Activated CD4-positive, alpha-beta T cell treated with anti-CD3 and anti-CD28 coated beads, Interleukin-2, amount 50 U/mL, for 48 hours (primary cell): ENCODE results near the gene SLIT1.

ENCODE experiments used
- DNase-seq, 2 experiments: peaks; one replicate each; pipeline ENCODE4 v3.0.0-alpha.2; 2020

The SLIT1 gene

GRCh38 chr10:97200616-97201015, 14.9 kb upstream of the SLIT1 start:
- no peak for DNase-seq

- DNase-seq: no peak
These were observed 13.4 kb upstream of the SLIT1 start for GRCh38 chr10:97199152-97199551.

GRCh38 chr10:97197030-97197500, 11.3 kb upstream of the SLIT1 start:
- no peak for DNase-seq

- peak; percentile 69 for DNase-seq
These were observed 10.7 kb upstream of the SLIT1 start for GRCh38 chr10:97196223-97197029.

GRCh38 chr10:97195706-97196222, 10.0 kb upstream of the SLIT1 start:
- no peak for DNase-seq

- no peak for DNase-seq
These were observed 7.2 kb upstream of the SLIT1 start for GRCh38 chr10:97192952-97193435.

GRCh38 chr10:97190450-97190849, 4.7 kb upstream of the SLIT1 start:
- DNase-seq: no peak

GRCh38 chr10:97188261-97188711, 2.5 kb upstream of the SLIT1 start:
- no peak for DNase-seq

- no peak for DNase-seq
These were observed 1.2 kb upstream of the SLIT1 start for GRCh38 chr10:97186911-97187310.

- no peak for DNase-seq
These were observed 811 bp downstream of the SLIT1 start for GRCh38 chr10:97184971-97185325.

- no peak for DNase-seq
These were observed 2.4 kb downstream of the SLIT1 start for GRCh38 chr10:97183314-97183713.

- DNase-seq: no peak
These were observed 3.3 kb downstream of the SLIT1 start for GRCh38 chr10:97182288-97182990.

GRCh38 chr10:97180986-97181385, 4.8 kb downstream of the SLIT1 start:
- no peak for DNase-seq

- DNase-seq: no peak
These were observed 5.4 kb downstream of the SLIT1 start for GRCh38 chr10:97180363-97180755.

GRCh38 chr10:97179731-97180362, 5.9 kb downstream of the SLIT1 start:
- DNase-seq: no peak

GRCh38 chr10:97179311-97179710, 6.4 kb downstream of the SLIT1 start:
- DNase-seq: no peak

GRCh38 chr10:97178074-97178473, 7.7 kb downstream of the SLIT1 start:
- DNase-seq: no peak

- DNase-seq: no peak
These were observed 9.5 kb downstream of the SLIT1 start for GRCh38 chr10:97176226-97176625.

GRCh38 chr10:97175586-97175985, 10.2 kb downstream of the SLIT1 start:
- no peak for DNase-seq

- no peak for DNase-seq
These were observed 10.8 kb downstream of the SLIT1 start for GRCh38 chr10:97174941-97175340.

GRCh38 chr10:97174276-97174775, 11.4 kb downstream of the SLIT1 start:
- DNase-seq: no peak

GRCh38 chr10:97173036-97173435, 12.7 kb downstream of the SLIT1 start:
- no peak for DNase-seq

GRCh38 chr10:97171001-97171400, 14.8 kb downstream of the SLIT1 start:
- no peak for DNase-seq
